ENCODE measurements around the gene SMC1A. TPM values are rescaled to one million over a fixed set of nuclear protein-coding genes. Genes with fewer than 3 reads are reported as not detected.

SMC1A gene
- polyA plus RNA-seq, 1 donor (not counting 4 experiments of a cell fraction or from before 2014, with no cell fraction given): 24.2 TPM

DNA sequence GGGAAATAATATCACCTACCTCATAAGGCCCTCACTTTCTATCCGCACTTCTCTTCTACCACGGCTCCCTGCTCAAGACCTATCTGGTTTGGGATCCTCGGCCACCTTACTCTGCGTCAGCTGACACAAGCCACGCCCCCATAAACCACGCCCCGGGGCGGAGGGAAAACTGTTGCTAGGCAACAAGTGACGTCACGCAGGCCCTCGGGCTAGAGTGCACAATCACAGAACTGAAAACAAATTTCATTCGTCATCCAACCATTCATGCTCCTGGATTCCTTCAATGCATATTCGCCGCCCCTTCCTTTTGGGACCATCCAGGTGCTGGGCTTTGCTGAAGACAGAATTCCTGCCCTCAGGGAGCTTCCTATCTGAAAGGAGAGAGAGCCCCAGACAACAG, 66.3 kb downstream of the SMC1A start:
- Histone ChIP-seq H2AFZ (ENCODE audit: control insufficient read depth, low read length) (no peak overlapping the region), H3K27me3 (ENCODE audit: control insufficient read depth, extremely low read depth, insufficient read depth, low read length) (no peaks in the 10 kb centered on the region), H3K4me3 (ENCODE audit: control insufficient read depth in 2 of 3, extremely low read depth in 1 of 3, insufficient read depth in 2 of 3, low read depth in 1 of 3, low read length in 3 of 3) (no peak overlapping the region), H3K4me1 (ENCODE audit: control insufficient read depth, extremely low read depth, insufficient read depth, low read length) (no peaks in the 10 kb centered on the region), H3K9me1 (ENCODE audit: control insufficient read depth, extremely low read depth, insufficient read depth, low read length) (no peaks in the 10 kb centered on the region), H4K20me1 (ENCODE audit: control insufficient read depth, extremely low read depth, insufficient read depth, low read length) (no peaks in the 10 kb centered on the region), H3K9me3 (ENCODE audit: control insufficient read depth, low read depth, low read length) (no peaks in the 10 kb centered on the region), H3K9ac (ENCODE audit: control insufficient read depth, extremely low read depth, insufficient read depth, low read length) (no peak overlapping the region), H3K4me2 (ENCODE audit: control insufficient read depth, extremely low read depth, insufficient read depth, low read depth, low read length) (no peak overlapping the region), H3K36me3 (ENCODE audit: control insufficient read depth in 2 of 2, extremely low read depth in 1 of 2, insufficient read depth in 2 of 2, low read length in 2 of 2) (no peaks in the 10 kb centered on the region), H3K79me2 (ENCODE audit: control insufficient read depth, insufficient read depth, low read length) (no peaks in the 10 kb centered on the region), H3K27ac (ENCODE audit: control insufficient read depth, insufficient read depth, low read length) (no peak overlapping the region)
- no peak for TF ChIP-seq EZH2 (IDR thresholded peaks at IDR 0.05; ENCODE audit: low read length)
- TF ChIP-seq, protein P1, sequence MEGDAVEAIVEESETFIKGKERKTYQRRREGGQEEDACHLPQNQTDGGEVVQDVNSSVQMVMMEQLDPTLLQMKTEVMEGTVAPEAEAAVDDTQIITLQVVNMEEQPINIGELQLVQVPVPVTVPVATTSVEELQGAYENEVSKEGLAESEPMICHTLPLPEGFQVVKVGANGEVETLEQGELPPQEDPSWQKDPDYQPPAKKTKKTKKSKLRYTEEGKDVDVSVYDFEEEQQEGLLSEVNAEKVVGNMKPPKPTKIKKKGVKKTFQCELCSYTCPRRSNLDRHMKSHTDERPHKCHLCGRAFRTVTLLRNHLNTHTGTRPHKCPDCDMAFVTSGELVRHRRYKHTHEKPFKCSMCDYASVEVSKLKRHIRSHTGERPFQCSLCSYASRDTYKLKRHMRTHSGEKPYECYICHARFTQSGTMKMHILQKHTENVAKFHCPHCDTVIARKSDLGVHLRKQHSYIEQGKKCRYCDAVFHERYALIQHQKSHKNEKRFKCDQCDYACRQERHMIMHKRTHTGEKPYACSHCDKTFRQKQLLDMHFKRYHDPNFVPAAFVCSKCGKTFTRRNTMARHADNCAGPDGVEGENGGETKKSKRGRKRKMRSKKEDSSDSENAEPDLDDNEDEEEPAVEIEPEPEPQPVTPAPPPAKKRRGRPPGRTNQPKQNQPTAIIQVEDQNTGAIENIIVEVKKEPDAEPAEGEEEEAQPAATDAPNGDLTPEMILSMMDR (optimal IDR thresholded peaks at IDR 0.05 in 1 of 3, IDR thresholded peaks at IDR 0.05 in 1 of 3, conservative IDR thresholded peaks at IDR 0.05 in 1 of 3; ENCODE audit: extremely low read depth in 1 of 3, insufficient read depth in 2 of 3, low read length in 3 of 3): no peak
- no peak for DNase-seq (ENCODE audit: low read depth, low spot score)
- dilution Hi-C loops (cut with MboI; ENCODE audit: extremely low pct_ligation_motif_present, low sequenced_read_pairs): no loop called here
- no peak for FAIRE-seq

DNA sequence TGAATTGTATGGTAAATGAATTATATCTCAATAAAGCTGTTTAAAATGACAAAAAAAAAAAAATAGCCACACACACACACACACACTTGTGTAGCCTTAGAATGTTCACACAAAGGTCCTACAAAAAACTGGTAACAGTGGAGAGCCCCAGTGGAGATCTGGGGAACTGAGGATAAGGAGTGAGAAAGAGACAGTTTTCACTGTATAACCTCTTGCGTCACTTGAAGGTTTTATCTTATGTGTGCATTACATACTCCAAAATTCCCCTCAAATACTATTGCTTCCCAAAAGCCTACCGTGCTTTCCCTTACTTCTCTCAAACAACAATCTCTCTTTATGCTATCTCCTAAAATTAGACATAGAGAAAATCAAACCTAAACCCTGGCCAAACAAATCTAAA, 67.8 kb downstream of the SMC1A start:
- no peak overlapping the region for H2AFZ ChIP-seq (ENCODE audit: control insufficient read depth, low read length)
- no peak overlapping the region for H3K27ac ChIP-seq (ENCODE audit: control insufficient read depth, insufficient read depth, low read length)
- no peaks in the 10 kb centered on the region for H3K36me3 ChIP-seq (ENCODE audit: control insufficient read depth in 2 of 2, extremely low read depth in 1 of 2, insufficient read depth in 2 of 2, low read length in 2 of 2)
- H3K27me3 ChIP-seq (ENCODE audit: control insufficient read depth, extremely low read depth, insufficient read depth, low read length): no peaks in the 10 kb centered on the region
- H3K9ac ChIP-seq (ENCODE audit: control insufficient read depth, extremely low read depth, insufficient read depth, low read length): no peak overlapping the region
- H3K9me1 ChIP-seq (ENCODE audit: control insufficient read depth, extremely low read depth, insufficient read depth, low read length): no peaks in the 10 kb centered on the region
- no peak for DNase-seq (ENCODE audit: low read depth, low spot score)
- no peaks in the 10 kb centered on the region for H4K20me1 ChIP-seq (ENCODE audit: control insufficient read depth, extremely low read depth, insufficient read depth, low read length)
- H3K4me1 ChIP-seq (ENCODE audit: control insufficient read depth, extremely low read depth, insufficient read depth, low read length): no peaks in the 10 kb centered on the region
- dilution Hi-C loops (cut with MboI; ENCODE audit: extremely low pct_ligation_motif_present, low sequenced_read_pairs): no loop called here
- no peak for TF ChIP-seq EZH2 (IDR thresholded peaks at IDR 0.05; ENCODE audit: low read length)
- TF ChIP-seq, protein P1 (optimal IDR thresholded peaks at IDR 0.05 in 1 of 3, IDR thresholded peaks at IDR 0.05 in 1 of 3, conservative IDR thresholded peaks at IDR 0.05 in 1 of 3; ENCODE audit: extremely low read depth in 1 of 3, insufficient read depth in 2 of 3, low read length in 3 of 3): peak in 1 of 3 experiments; percentile 9
- no peak for FAIRE-seq
- H3K4me2 ChIP-seq (ENCODE audit: control insufficient read depth, extremely low read depth, insufficient read depth, low read depth, low read length): no peak overlapping the region
- H3K4me3 ChIP-seq (ENCODE audit: control insufficient read depth in 2 of 3, extremely low read depth in 1 of 3, insufficient read depth in 2 of 3, low read depth in 1 of 3, low read length in 3 of 3): no peak overlapping the region
- H3K79me2 ChIP-seq (ENCODE audit: control insufficient read depth, insufficient read depth, low read length): no peaks in the 10 kb centered on the region
- H3K9me3 ChIP-seq (ENCODE audit: control insufficient read depth, low read depth, low read length): no peaks in the 10 kb centered on the region

All from keratinocyte (primary cell).